GM23248 (cell line): ENCODE measurements around the gene NNT. TPM values are rescaled to one million over a fixed set of nuclear protein-coding genes. Genes with fewer than 3 reads are reported as not detected.

Experiments used
- DNase-seq: peaks from one replicate; pipeline ENCODE4 v3.0.0-alpha.2; 2015
- H2AFZ ChIP-seq: fragments of 200-600 bp; sonication (generic); 2 replicates; pipeline ENCODE4 v1.6.1; 2016; ENCODE audit warnings: antibody characterized with exemption
- H3F3A ChIP-seq: fragments of 200-600 bp; sonication (generic); 2 replicates; pipeline ENCODE4 v1.6.1; 2016; ENCODE audit warnings: mild to moderate bottlenecking, antibody characterized with exemption, mixed run types; ENCODE audit not compliant: insufficient read depth
- H3K27ac ChIP-seq: fragments of 200-600 bp; sonication (generic); 2 replicates; pipeline ENCODE4 v1.5.1; 2016; ENCODE audit warnings: mild to moderate bottlenecking
- H3K27me3 ChIP-seq: fragments of 200-600 bp; sonication (generic); replicated peaks from 2 replicates; pipeline ENCODE4 v1.6.1; 2016; ENCODE audit warnings: mild to moderate bottlenecking; ENCODE audit not compliant: insufficient read depth
- H3K36me3 ChIP-seq: fragments of 200-600 bp; sonication (generic); 2 replicates; pipeline ENCODE4 v1.6.1; 2016; ENCODE audit warnings: low read depth, mild to moderate bottlenecking
- H3K4me1 ChIP-seq: fragments of 200-600 bp; sonication (generic); 2 replicates; pipeline ENCODE4 v1.6.1; 2016; ENCODE audit warnings: mild to moderate bottlenecking; ENCODE audit not compliant: insufficient read depth
- H3K4me2 ChIP-seq: fragments of 200-600 bp; sonication (generic); one replicate; pipeline ENCODE4 v1.6.1; 2016; ENCODE audit warnings: mild to moderate bottlenecking; ENCODE audit not compliant: unreplicated experiment
- H3K4me3 ChIP-seq: fragments of 200-600 bp; sonication (generic); 2 replicates; pipeline ENCODE4 v1.5.1; 2016; ENCODE audit warnings: mild to moderate bottlenecking
- H3K79me2 ChIP-seq: fragments of 200-600 bp; sonication (generic); 2 replicates; pipeline ENCODE4 v1.6.1; 2016; ENCODE audit warnings: mild to moderate bottlenecking; ENCODE audit not compliant: insufficient read depth
- H3K9ac ChIP-seq: fragments of 200-600 bp; sonication (generic); 2 replicates; pipeline ENCODE4 v1.6.1; 2016; ENCODE audit warnings: mild to moderate bottlenecking
- H3K9me2 ChIP-seq: fragments of 200-600 bp; sonication (generic); 2 replicates; pipeline ENCODE4 v1.6.1; 2016; ENCODE audit warnings: mixed run types, mild to moderate bottlenecking, moderate library complexity; ENCODE audit not compliant: insufficient read depth
- H3K9me3 ChIP-seq: fragments of 200-600 bp; sonication (generic); one replicate; pipeline ENCODE4 v1.6.1; 2017; ENCODE audit warnings: low read depth
- H4K20me1 ChIP-seq: fragments of 200-600 bp; sonication (generic); 2 replicates; pipeline ENCODE4 v1.6.0; 2016; ENCODE audit not compliant: insufficient read depth
- EZH2 ChIP-seq: fragments of 200-600 bp; sonication (generic); IDR thresholded peaks from 2 replicates; pipeline ENCODE4 v1.6.1; 2018; ENCODE audit warnings: antibody characterized with exemption, mild to moderate bottlenecking; ENCODE audit not compliant: insufficient read depth, poor library complexity, severe bottlenecking
- EZH2phosphoT487 ChIP-seq: fragments of 200-600 bp; sonication (generic); IDR thresholded peaks from 2 replicates; pipeline ENCODE4 v1.6.1; 2018; ENCODE audit warnings: antibody characterized with exemption, moderate library complexity, mild to moderate bottlenecking, low read depth; ENCODE audit not compliant: insufficient read depth
- WGBS, 2 experiments: methylation state at CpG; one replicate each; pipeline ENCODE4 v1.1.6; 2015 to 2017; ENCODE audit warnings: low lambda C conversion rate in 2 of 2, low coverage in 1 of 2; ENCODE audit errors: missing lambda C conversion rate in 2 of 2; 5-methylcytosine and 5-hydroxymethylcytosine counted together
- in situ Hi-C: fragments of 300-500 bp; cut with MboI; formaldehyde crosslinking; loops from 2 replicates; pipeline ENCODE4 v1.15.0; 2020
- polyA plus RNA-seq: library from polyadenylated mRNA; unstranded; fragments of >200 nt; fragmentation: Nextera tagmentation; extraction: Ambion mirVana; gene quantifications from 2 replicates; pipeline ENCODE4 v1.2.1, GENCODE V29; 2016
- total RNA-seq: library from RNA; depleted of rRNA; stranded (reverse); fragments of >200 nt; shearing (Covaris generic); gene quantifications from 2 replicates; pipeline ENCODE4 v1.2.3, GENCODE V29; 2014

NNT gene
- total and polyA plus RNA-seq, 2 experiments from 2014 or later: 33.9 to 47.2 TPM

- Histone ChIP-seq H3K9ac (peak within 1 kb of the TSS; percentile 93), H3K36me3 (peaks cover 13% of the 10 kb centered on the region; the same call in 1 of the 2 replicates), H3K27me3 (no peaks in the 10 kb centered on the region), H3K27ac (peak within 1 kb of the TSS; percentile 78), H3F3A (peaks cover 15% of the 10 kb centered on the region; the same call in 1 of the 2 replicates), H3K4me2 (peak within 1 kb of the TSS; percentile 90), H3K4me1 (peaks cover 25% of the 10 kb centered on the region), H4K20me1 (no peaks in the 10 kb centered on the region), H3K9me2 (no peaks in the 10 kb centered on the region), H3K9me3 (no peaks in the 10 kb centered on the region), H2AFZ (peak within 1 kb of the TSS; percentile 95), H3K79me2 (peaks cover 54% of the 10 kb centered on the region), H3K4me3 (peak within 1 kb of the TSS; percentile 84)
- 2% methylated on average over 55 to 65 of the region's 79 CpGs for WGBS, 2 experiments
- in situ Hi-C loops: no loop called here
- no peak for TF ChIP-seq EZH2
- no peak for TF ChIP-seq EZH2phosphoT487
- DNase-seq: peak; percentile 95
Observed at GRCh38 chr5:43556857-43557542, 46.0 kb upstream of the NNT start, which contains the start of gene PAIP1. Gene PAIP1, minus strand, starts transcription at chr5:43557077. Its CDS starts 231 bp downstream, at chr5:43556846.

- TF ChIP-seq EZH2: no peak
- no peak for TF ChIP-seq EZH2phosphoT487
- H3K27ac ChIP-seq: no peak overlapping the region
- WGBS, 2 experiments: 16 to 37% methylated on average over 2 of the region's 2 CpGs
- H2AFZ ChIP-seq: no peak overlapping the region
- peaks cover 10% of the 10 kb centered on the region; the same call in 1 of the 2 replicates for H3F3A ChIP-seq
- H3K9me3 ChIP-seq: no peaks in the 10 kb centered on the region
- H4K20me1 ChIP-seq: no peaks in the 10 kb centered on the region
- in situ Hi-C loops: no loop called here
- H3K4me1 ChIP-seq: peaks cover 6% of the 10 kb centered on the region
- no peaks in the 10 kb centered on the region for H3K9me2 ChIP-seq
- H3K9ac ChIP-seq: no peak overlapping the region
- peaks cover 22% of the 10 kb centered on the region for H3K79me2 ChIP-seq
- H3K4me3 ChIP-seq: no peak overlapping the region
- no peak overlapping the region for H3K4me2 ChIP-seq
- DNase-seq: no peak
- H3K36me3 ChIP-seq: no peaks in the 10 kb centered on the region
- H3K27me3 ChIP-seq: no peaks in the 10 kb centered on the region
Observed at GRCh38 chr5:43560128-43560527, 42.9 kb upstream of the NNT start.

GRCh38 chr5:43561356-43561755 lies 41.6 kb upstream of the NNT start:
- Histone ChIP-seq H3K27ac (no peak overlapping the region), H3K9me2 (no peaks in the 10 kb centered on the region), H3K4me2 (no peak overlapping the region), H2AFZ (no peak overlapping the region), H3F3A (no peaks in the 10 kb centered on the region), H4K20me1 (no peaks in the 10 kb centered on the region), H3K4me3 (no peak overlapping the region), H3K9ac (no peak overlapping the region), H3K9me3 (no peaks in the 10 kb centered on the region), H3K4me1 (no peaks in the 10 kb centered on the region), H3K27me3 (no peaks in the 10 kb centered on the region), H3K79me2 (peaks cover 10% of the 10 kb centered on the region), H3K36me3 (no peaks in the 10 kb centered on the region)
- in situ Hi-C loops: no loop called here
- TF ChIP-seq EZH2phosphoT487: no peak
- no peak for TF ChIP-seq EZH2
- peak; percentile 41 for DNase-seq

GRCh38 chr5:43563321-43563720 lies 39.7 kb upstream of the NNT start:
- Histone ChIP-seq H3K79me2 (no peaks in the 10 kb centered on the region), H3F3A (no peaks in the 10 kb centered on the region), H3K9me3 (no peaks in the 10 kb centered on the region), H3K4me2 (no peak overlapping the region), H3K27me3 (no peaks in the 10 kb centered on the region), H3K4me1 (no peaks in the 10 kb centered on the region), H3K9ac (no peak overlapping the region), H3K27ac (no peak overlapping the region), H2AFZ (no peak overlapping the region), H4K20me1 (no peaks in the 10 kb centered on the region), H3K9me2 (no peaks in the 10 kb centered on the region), H3K4me3 (no peak overlapping the region), H3K36me3 (no peaks in the 10 kb centered on the region)
- in situ Hi-C loops: no loop called here
- WGBS, 2 experiments: 30 to 44% methylated on average over 3 of the region's 3 CpGs
- TF ChIP-seq EZH2phosphoT487: no peak
- no peak for TF ChIP-seq EZH2
- DNase-seq: no peak

GRCh38 chr5:43564289-43564850 lies 38.6 kb upstream of the NNT start:
- DNase-seq: no peak
- no peak overlapping the region for H3K4me3 ChIP-seq
- in situ Hi-C loops: no loop called here
- no peaks in the 10 kb centered on the region for H3K4me1 ChIP-seq
- no peaks in the 10 kb centered on the region for H3K9me2 ChIP-seq
- WGBS, 2 experiments: 65 to 70% methylated on average over 5 of the region's 5 CpGs
- no peak overlapping the region for H3K4me2 ChIP-seq
- H3K27me3 ChIP-seq: no peaks in the 10 kb centered on the region
- H3K36me3 ChIP-seq: no peaks in the 10 kb centered on the region
- H2AFZ ChIP-seq: no peak overlapping the region
- TF ChIP-seq EZH2phosphoT487 (no peak), EZH2 (no peak)
- H3F3A ChIP-seq: no peaks in the 10 kb centered on the region
- no peaks in the 10 kb centered on the region for H3K9me3 ChIP-seq
- H3K27ac ChIP-seq: no peak overlapping the region
- H4K20me1 ChIP-seq: no peaks in the 10 kb centered on the region
- H3K9ac ChIP-seq: no peak overlapping the region
- H3K79me2 ChIP-seq: no peaks in the 10 kb centered on the region
